Measurements from ENCODE around the gene ARMC7. TPM values are rescaled to one million over a fixed set of nuclear protein-coding genes. Genes with fewer than 3 reads are reported as not detected.

ARMC7 gene
- total RNA-seq, 1 donor from 2014 or later = 3.5 TPM

- DNase-seq = no peak
These were observed 31.3 kb upstream of the ARMC7 start for GRCh38 chr17:75078284-75079022.

DNA sequence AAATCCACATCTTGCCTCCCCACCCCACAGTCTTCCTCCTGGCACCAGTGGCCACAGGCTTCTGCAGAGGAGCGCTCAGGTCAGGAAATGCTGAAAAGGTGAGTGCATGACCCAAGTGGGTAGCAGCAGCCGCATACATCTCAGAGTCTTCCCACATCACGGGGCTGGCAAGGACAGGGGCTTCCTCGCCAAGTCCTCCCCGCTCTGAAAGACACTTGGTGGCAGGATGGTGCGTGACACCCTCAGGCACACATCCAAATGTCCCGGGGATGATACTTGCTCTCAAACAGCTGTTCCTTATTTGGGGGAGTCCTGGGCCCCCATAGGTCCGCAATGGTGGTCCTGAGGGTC is 30.8 kb upstream of the ARMC7 start:
- DNase-seq = no peak

GRCh38 chr17:75081611-75082540 is 27.9 kb upstream of the ARMC7 start:
- DNase-seq = no peak

DNA sequence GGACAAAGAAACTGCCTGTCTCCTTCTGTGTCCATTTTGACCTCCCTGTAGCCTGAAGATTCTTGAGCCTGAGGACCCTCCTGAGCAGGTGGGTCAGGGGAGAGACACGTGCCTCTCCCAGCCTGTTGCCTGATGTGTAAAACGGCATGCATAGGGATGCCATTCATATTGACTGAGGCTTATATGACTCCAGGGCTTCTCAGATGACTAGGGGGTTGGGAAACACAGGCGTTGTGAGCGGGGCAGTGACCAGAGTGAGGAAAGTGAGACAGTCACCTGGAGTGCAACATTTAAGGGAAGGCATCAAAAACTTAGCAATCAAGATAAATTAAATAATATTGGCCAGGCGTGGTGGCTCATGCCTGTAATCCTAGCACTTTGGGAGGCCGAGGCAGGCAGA is 27.1 kb upstream of the ARMC7 start:
- DNase-seq = no peak

DNA sequence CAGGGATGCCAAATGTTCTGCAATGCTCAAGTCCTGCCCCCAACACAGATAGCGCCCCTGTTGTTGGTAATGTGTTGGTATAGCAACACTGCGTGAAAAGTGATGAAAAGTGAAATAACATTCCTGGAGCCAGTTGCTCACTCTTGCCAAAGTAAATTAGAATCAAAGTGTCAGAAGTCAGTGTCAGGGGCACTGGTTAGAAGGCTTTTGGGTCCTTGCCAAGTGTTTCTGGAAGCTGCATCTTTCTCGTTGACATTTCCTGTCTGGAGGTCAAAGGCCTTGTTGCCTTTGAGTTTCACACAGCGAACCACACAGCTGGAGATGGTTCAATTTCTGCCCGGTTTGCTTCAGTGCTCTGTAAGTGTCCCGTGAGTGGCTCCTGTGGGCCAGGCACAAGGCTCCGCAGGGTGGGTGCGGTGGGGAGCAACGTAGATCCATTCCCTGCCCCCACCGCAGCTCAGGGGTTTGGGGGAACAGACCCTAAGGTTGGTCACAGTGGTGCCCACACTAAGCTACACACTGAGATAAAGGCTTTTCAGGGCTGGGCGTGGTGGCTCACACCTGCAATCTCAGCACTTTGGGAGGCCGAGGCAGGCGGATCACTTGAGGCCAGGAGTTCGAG is 25.6 kb upstream of the ARMC7 start:
- peak; percentile 18 for DNase-seq

DNA sequence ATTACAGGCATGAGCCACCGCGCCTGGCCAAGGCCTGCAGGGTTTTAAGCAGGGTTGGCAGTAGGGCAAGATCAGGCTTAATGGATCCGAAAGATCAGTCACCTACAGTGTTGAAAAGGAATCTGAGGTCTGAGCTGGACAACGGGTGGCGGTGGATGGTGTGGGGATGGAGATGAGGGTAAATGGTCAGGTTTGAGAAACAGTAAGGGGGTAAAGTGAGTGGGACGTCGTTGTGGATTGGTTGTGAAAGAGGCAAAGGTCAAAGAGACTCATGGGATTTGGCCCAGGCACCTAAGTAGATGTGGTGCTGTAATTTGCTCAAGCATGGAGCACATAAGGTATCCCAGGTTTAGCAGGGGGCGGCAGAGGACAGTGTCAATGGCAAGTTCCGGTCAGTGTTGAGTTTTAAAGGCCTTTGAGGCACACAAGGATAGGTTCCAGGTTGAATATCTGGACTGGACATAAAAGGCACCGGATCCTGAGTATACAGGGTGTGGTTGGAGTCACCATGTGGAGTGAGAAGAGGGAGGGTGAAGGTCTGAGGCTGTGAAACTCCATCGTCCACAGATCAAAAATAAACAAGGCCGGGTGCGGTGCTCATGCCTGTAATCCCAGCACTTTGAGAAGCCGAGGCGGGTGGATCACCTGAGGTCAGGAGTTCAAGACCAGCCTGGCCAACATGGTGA is 23.1 kb upstream of the ARMC7 start:
- DNase-seq = no peak

DNA sequence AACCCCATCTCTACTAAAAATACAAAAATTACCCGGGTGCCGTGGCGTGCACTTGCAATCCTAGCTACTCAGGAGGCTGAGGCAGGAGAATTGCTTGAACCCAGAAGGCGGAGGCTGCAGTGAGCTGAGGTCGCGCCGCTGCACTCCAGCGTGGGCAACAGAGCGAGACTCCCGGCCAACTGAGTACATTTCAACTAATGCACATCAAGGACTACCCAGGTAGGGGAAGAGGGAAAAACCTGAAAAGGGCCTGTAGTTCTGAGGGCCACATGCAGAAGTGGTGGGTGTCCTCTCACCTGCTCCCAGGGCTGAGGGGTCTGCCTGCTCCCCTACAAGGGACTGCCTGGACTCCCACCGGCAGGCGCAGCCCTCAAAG is 22.6 kb upstream of the ARMC7 start:
- DNase-seq = no peak

DNA sequence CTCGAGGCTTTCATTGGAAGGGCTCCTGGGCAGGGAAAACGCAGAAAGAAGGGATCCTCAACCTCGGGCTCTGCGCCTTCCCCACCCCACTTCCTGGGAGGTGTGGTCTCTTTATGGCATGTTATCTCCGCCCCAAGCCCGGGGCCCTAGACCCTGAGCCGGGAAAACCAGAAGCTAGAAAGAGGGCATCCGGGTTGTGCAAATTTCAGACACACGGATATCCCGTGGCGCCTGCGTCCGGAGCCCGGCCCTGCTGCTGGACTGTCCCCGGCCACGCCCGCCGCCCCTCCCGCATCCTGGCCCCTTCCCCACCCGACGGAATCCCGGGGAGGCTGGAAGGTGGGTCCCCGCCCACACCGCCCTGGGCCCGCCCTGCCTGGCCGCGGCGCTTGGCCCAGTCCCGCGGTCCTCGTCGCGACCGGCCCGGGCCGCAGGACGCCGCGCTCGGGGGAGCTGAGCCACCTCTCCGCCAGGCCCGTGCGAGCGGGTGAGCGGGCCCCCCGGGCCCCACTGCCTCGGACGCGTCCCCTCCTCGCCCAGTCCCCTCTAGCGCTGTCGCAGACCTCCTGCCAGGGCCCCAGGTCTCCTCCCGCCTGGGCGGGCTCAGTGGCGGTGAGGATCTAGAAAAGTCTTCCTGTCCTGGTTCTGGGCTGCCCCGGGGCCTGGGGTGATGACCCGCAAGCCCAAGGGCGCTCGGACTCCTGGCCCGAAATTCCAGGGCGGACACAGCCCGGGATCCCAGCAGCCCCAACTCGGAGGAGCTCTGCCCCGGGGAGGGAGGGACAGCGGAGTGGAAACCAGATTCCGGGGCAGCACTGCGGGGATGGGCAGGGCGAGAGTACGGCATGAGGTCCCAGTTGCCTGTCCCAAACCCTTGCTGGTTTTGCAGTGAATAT is 22.0 kb upstream of the ARMC7 start, which contains the start of gene SLC16A5:
TSS of gene SLC16A5 (plus strand) at position 397 of the 896 bp plus-strand sequence. CDS start 5,683 bp downstream, outside the sequence.
- peak; percentile 86 for DNase-seq

DNA sequence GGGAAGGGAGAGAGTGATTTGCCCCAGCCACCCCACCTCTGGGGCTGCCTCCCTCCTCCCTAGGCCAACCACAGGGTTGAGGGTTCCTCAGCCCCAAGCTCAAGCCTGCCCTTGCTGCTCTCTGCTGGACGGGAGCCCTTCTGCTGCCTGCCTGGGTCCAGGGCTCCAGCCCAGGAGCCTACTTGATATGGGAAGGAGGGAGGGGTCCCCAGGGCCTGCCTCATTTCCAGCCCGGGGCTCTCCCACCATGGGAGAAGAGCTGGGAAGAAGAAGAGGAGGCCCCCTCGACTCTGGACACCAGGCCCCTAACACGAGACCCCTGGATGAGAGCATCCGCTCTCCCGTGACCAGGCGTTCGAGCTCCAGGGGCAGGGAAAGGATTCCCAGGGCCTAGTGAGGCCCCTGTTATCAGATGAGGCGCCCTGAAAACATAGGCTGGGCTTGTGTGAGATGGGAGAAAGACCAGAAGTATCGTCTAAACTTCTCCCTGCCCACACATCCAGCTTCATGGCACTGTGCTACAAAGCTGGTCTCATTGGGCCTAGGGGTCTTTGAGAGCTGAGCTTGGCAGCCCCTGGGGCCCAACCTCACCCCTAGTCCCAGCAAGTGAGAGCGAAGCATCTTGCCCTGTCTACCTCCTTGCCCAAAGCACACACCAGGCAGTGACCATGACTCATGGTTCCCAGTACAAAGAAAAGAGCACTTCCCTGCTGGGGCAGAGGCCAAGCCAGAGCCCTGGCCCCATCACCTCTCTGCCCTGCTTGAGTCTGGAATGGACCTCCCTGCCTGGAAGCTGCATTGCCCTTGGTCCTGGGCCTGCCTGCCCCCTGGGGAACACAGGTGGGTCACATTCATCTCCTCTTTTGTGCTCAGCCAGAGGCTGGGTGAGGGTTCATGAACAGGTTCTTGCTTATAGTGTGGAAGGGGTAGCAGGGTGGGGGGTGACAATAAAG is 21.0 kb upstream of the ARMC7 start:
- no peak for DNase-seq

DNA sequence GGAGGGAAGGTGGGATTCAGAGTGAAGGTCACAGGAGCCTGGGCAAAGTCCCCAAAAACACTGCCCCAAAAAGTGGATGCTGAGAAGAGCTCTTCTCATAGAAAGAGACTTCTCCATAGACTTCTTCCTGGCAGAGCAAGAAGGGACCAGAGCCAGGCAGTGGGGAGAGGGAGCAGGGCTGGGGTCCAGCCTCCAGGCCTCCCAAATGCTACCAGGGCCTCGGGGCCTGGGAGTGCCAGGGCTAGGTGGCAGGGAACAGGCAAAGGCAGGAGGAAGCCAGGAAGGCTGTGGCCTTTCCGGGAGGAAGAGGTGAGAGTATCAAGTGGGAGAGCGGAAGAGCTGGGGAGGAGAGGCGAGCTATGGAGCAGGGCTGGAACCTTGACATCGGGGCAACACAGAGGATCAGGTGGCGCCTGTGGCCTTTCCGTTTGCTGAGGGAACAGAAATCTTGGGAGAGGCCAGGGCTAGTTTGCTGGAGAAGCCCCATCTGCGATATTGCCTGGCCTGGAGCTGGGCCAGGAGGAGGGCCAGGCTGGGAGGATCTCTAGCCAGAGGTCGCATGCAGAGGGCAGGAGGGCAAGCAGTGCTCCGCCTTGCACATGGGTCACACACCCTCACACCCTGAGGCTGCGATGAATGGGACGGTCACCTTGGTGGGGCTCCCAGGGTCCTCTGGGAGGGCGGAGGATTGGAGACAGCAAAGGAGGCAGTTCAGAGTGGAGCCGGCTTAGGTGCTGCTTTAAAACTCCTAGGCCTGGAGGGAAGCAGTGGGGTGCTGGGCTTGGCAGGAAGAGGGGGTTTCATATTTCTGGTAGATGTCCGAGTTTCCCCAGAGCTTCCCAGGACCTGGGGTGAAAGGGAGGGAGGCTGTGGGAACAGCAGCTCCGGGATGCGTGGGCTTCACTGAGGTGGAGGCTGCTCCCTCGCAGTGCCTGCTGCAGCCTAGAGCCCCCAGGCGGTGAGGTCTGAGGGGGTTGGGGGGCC is 18.6 kb upstream of the ARMC7 start:
- no peak for DNase-seq

DNA sequence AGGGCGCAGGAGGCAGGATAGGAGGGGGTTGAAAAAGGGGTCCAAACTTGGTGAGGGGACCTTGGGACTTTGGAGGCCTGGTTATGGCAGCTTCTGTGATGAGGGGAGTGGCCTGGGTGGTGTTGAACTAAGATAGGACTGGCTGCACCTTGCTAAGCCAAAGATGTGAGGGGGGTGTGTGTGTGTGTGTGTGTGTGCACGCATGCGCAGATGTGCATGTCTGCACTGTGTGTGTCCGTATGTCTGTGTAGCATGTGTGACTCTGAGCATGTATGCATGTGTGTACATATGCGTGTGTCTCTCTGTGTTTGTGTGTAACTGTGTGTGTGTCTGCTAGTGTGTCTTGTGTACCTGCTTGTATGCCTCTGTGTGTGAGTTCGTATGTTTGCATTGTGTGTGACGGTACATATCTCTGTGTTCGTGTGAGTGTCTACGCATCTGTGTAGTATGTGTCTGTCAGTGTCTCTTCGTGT is 17.9 kb upstream of the ARMC7 start:
- no peak for DNase-seq

DNA sequence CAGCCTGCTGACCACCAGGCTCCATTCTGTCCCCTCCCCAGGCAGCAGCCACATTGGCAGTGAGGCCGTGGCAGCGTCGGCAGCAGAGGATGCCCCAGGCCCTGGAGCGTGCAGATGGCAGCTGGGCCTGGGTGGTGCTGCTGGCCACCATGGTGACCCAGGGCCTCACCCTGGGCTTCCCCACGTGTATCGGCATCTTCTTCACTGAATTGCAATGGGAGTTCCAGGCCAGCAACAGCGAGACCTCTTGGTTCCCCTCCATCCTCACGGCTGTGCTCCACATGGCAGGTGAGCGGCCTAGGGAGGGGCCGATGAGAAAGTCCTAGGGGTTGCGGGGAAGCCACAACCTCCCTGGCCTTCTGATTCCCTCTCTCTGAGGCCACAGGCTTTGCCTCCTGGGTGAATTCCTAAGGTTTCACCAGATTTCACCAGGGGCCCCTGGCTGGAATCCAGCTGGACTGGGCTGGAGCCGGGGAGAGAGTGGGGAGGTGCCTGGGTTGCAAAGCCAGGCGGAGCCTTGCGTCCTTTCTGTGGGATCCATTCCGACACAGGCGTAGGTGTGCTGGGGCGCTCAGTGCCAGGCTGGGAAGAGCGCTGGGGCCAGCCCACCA is 16.1 kb upstream of the ARMC7 start:
- DNase-seq = no peak

- DNase-seq = no peak
These were observed 14.8 kb upstream of the ARMC7 start for GRCh38 chr17:75094871-75095399.

- DNase-seq = peak; percentile 75
These were observed 13.6 kb upstream of the ARMC7 start for GRCh38 chr17:75096082-75096625.

- DNase-seq = no peak
These were observed 11.9 kb upstream of the ARMC7 start for GRCh38 chr17:75097865-75098264.

GRCh38 chr17:75098861-75099260 is 10.9 kb upstream of the ARMC7 start:
- DNase-seq = no peak

GRCh38 chr17:75099881-75100595 is 9.7 kb upstream of the ARMC7 start:
- DNase-seq = no peak
